ENCODE data around the gene FBXO30. TPM values are rescaled to one million over a fixed set of nuclear protein-coding genes. Genes with fewer than 3 reads are reported as not detected.

FBXO30 gene
- total and polyA plus RNA-seq, 4 donors = 0.90 to 15.5 (median 3.5) TPM

DNA sequence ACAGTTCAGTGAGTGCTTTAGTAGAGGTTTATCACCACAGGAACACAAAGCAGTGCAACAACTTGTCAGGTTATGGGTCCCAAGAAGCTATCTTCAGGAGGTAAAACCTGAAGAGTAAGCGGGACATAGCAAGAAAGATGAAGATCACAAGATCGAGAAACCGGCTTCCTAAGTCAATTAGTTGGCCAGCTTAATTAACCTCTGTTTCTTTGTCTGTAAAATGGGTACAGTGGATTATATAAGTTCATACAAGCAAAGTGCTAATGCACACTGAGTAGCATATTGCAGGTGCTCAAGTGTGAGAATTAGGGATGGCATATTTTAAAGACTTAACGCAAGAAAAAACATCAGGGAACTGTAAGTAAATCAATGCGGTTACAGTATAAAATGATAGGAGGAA, 12.5 kb downstream of the FBXO30 start:
- WGBS = 98% methylated on average over 5 of the region's 5 CpGs
- DNase-seq (ENCODE audit: low spot score) = no peak
- peaks cover 0 to 2% (median 0%) of the 10 kb centered on the region in 4 donors for H3K4me1 ChIP-seq (ENCODE audit: control insufficient read depth in 4 of 4, insufficient read depth in 4 of 4, low read length in 3 of 4)
- no peak overlapping the region for H3K27ac ChIP-seq (ENCODE audit: low read depth in 1 of 2, low read length in 2 of 2)
- no peaks in the 10 kb centered on the region for H3K27me3 ChIP-seq (ENCODE audit: control insufficient read depth in 4 of 4, insufficient read depth in 4 of 4, low read length in 3 of 4)
- no peak overlapping the region for H3K4me3 ChIP-seq (ENCODE audit: low read depth in 1 of 3, low read length in 3 of 3)
- TF ChIP-seq, protein P1, sequence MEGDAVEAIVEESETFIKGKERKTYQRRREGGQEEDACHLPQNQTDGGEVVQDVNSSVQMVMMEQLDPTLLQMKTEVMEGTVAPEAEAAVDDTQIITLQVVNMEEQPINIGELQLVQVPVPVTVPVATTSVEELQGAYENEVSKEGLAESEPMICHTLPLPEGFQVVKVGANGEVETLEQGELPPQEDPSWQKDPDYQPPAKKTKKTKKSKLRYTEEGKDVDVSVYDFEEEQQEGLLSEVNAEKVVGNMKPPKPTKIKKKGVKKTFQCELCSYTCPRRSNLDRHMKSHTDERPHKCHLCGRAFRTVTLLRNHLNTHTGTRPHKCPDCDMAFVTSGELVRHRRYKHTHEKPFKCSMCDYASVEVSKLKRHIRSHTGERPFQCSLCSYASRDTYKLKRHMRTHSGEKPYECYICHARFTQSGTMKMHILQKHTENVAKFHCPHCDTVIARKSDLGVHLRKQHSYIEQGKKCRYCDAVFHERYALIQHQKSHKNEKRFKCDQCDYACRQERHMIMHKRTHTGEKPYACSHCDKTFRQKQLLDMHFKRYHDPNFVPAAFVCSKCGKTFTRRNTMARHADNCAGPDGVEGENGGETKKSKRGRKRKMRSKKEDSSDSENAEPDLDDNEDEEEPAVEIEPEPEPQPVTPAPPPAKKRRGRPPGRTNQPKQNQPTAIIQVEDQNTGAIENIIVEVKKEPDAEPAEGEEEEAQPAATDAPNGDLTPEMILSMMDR (IDR thresholded peaks at IDR 0.05; ENCODE audit: low read depth, low read length, missing input control) = no peak
- TF ChIP-seq YY1 (IDR thresholded peaks at IDR 0.05) = no peak
- no peak for TF ChIP-seq HNF4A (conservative IDR thresholded peaks at IDR 0.05)
- no peak for TF ChIP-seq RAD21 (IDR thresholded peaks at IDR 0.05)
- TF ChIP-seq NR2F2 (IDR thresholded peaks at IDR 0.05) = no peak
- no peak for TF ChIP-seq FOXA1 (IDR thresholded peaks at IDR 0.05)
- no peak overlapping the region for H3K9ac ChIP-seq (ENCODE audit: low read depth in 1 of 2, low read length in 2 of 2)
- peaks cover 0 to 12% (median 6%) of the 10 kb centered on the region in 4 donors for H3K36me3 ChIP-seq (ENCODE audit: control insufficient read depth in 4 of 4, insufficient read depth in 3 of 4, low read depth in 1 of 4, low read length in 3 of 4)
- H3K9me3 ChIP-seq (ENCODE audit: control insufficient read depth in 4 of 4, low read length in 3 of 4) = no peaks in the 10 kb centered on the region

DNA sequence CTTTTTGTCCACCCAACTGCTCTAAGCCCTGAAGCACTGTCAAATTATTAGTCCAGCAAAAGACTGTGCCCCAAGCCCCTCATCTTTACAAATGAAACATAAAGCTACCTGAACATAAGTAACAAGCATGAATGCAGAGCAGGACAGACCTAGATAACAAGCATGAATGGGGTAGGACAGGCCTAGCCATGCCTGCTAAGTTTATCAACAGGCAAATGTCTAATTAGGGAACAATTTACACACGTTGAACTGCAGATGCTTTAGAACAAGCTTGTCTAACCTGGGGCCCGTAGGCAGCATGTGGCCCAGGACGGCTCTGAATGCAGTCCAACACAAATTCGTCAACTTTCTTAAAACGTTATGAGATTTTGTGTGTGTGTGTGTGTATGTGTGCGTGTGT, 13.6 kb downstream of the FBXO30 start:
- TF ChIP-seq FOXA1 (IDR thresholded peaks at IDR 0.05) (no peak), EGR1 (IDR thresholded peaks at IDR 0.05; ENCODE audit: low read depth in 2 of 2) (no peak), NR2F2 (IDR thresholded peaks at IDR 0.05) (no peak), FOXA2 (IDR thresholded peaks at IDR 0.05) (no peak), RAD21 (IDR thresholded peaks at IDR 0.05) (no peak), SP1 (IDR thresholded peaks at IDR 0.05) (no peak), TAF1 (conservative IDR thresholded peaks at IDR 0.05) (no peak), HNF4G (IDR thresholded peaks at IDR 0.05) (no peak), GABPA (IDR thresholded peaks at IDR 0.05 in 1 of 2, conservative IDR thresholded peaks at IDR 0.05 in 1 of 2) (no peak), HNF4A (conservative IDR thresholded peaks at IDR 0.05) (no peak)
- TF ChIP-seq, protein P2, sequence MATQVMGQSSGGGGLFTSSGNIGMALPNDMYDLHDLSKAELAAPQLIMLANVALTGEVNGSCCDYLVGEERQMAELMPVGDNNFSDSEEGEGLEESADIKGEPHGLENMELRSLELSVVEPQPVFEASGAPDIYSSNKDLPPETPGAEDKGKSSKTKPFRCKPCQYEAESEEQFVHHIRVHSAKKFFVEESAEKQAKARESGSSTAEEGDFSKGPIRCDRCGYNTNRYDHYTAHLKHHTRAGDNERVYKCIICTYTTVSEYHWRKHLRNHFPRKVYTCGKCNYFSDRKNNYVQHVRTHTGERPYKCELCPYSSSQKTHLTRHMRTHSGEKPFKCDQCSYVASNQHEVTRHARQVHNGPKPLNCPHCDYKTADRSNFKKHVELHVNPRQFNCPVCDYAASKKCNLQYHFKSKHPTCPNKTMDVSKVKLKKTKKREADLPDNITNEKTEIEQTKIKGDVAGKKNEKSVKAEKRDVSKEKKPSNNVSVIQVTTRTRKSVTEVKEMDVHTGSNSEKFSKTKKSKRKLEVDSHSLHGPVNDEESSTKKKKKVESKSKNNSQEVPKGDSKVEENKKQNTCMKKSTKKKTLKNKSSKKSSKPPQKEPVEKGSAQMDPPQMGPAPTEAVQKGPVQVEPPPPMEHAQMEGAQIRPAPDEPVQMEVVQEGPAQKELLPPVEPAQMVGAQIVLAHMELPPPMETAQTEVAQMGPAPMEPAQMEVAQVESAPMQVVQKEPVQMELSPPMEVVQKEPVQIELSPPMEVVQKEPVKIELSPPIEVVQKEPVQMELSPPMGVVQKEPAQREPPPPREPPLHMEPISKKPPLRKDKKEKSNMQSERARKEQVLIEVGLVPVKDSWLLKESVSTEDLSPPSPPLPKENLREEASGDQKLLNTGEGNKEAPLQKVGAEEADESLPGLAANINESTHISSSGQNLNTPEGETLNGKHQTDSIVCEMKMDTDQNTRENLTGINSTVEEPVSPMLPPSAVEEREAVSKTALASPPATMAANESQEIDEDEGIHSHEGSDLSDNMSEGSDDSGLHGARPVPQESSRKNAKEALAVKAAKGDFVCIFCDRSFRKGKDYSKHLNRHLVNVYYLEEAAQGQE (IDR thresholded peaks at IDR 0.05) = no peak
- TF ChIP-seq, protein P3, sequence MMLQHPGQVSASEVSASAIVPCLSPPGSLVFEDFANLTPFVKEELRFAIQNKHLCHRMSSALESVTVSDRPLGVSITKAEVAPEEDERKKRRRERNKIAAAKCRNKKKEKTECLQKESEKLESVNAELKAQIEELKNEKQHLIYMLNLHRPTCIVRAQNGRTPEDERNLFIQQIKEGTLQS (IDR thresholded peaks at IDR 0.05) = no peak
- TF ChIP-seq, protein P4, sequence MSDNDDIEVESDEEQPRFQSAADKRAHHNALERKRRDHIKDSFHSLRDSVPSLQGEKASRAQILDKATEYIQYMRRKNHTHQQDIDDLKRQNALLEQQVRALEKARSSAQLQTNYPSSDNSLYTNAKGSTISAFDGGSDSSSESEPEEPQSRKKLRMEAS (IDR thresholded peaks at IDR 0.05) = no peak
- TF ChIP-seq, protein P5, sequence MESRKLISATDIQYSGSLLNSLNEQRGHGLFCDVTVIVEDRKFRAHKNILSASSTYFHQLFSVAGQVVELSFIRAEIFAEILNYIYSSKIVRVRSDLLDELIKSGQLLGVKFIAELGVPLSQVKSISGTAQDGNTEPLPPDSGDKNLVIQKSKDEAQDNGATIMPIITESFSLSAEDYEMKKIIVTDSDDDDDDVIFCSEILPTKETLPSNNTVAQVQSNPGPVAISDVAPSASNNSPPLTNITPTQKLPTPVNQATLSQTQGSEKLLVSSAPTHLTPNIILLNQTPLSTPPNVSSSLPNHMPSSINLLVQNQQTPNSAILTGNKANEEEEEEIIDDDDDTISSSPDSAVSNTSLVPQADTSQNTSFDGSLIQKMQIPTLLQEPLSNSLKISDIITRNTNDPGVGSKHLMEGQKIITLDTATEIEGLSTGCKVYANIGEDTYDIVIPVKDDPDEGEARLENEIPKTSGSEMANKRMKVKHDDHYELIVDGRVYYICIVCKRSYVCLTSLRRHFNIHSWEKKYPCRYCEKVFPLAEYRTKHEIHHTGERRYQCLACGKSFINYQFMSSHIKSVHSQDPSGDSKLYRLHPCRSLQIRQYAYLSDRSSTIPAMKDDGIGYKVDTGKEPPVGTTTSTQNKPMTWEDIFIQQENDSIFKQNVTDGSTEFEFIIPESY (IDR thresholded peaks at IDR 0.05) = no peak
- WGBS = 94% methylated on average over 6 of the region's 6 CpGs

More for the DNA sequence above, 13.6 kb downstream of the FBXO30 start:
- H3K4me1 ChIP-seq (ENCODE audit: control insufficient read depth in 4 of 4, insufficient read depth in 4 of 4, low read length in 3 of 4) = peaks cover 0 to 2% (median 0%) of the 10 kb centered on the region in 4 donors
- peaks cover 0 to 12% (median 6%) of the 10 kb centered on the region in 4 donors for H3K36me3 ChIP-seq (ENCODE audit: control insufficient read depth in 4 of 4, insufficient read depth in 3 of 4, low read depth in 1 of 4, low read length in 3 of 4)
- no peak overlapping the region for H3K9ac ChIP-seq (ENCODE audit: low read depth in 1 of 2, low read length in 2 of 2)
- no peak overlapping the region for H3K4me3 ChIP-seq (ENCODE audit: low read depth in 1 of 3, low read length in 3 of 3)
- H3K27ac ChIP-seq (ENCODE audit: low read depth in 1 of 2, low read length in 2 of 2) = no peak overlapping the region
- H3K27me3 ChIP-seq (ENCODE audit: control insufficient read depth in 4 of 4, insufficient read depth in 4 of 4, low read length in 3 of 4) = no peaks in the 10 kb centered on the region
- no peaks in the 10 kb centered on the region for H3K9me3 ChIP-seq (ENCODE audit: control insufficient read depth in 4 of 4, low read length in 3 of 4)
- no peak for DNase-seq (ENCODE audit: low spot score)

All from liver (tissue), 9 donors.